Measurements from ENCODE around the gene GCNT4.

The GCNT4 gene

GRCh38 chr5:75054134-75054930, 2.0 kb upstream of the GCNT4 start:
- TF ChIP-seq, protein P1, sequence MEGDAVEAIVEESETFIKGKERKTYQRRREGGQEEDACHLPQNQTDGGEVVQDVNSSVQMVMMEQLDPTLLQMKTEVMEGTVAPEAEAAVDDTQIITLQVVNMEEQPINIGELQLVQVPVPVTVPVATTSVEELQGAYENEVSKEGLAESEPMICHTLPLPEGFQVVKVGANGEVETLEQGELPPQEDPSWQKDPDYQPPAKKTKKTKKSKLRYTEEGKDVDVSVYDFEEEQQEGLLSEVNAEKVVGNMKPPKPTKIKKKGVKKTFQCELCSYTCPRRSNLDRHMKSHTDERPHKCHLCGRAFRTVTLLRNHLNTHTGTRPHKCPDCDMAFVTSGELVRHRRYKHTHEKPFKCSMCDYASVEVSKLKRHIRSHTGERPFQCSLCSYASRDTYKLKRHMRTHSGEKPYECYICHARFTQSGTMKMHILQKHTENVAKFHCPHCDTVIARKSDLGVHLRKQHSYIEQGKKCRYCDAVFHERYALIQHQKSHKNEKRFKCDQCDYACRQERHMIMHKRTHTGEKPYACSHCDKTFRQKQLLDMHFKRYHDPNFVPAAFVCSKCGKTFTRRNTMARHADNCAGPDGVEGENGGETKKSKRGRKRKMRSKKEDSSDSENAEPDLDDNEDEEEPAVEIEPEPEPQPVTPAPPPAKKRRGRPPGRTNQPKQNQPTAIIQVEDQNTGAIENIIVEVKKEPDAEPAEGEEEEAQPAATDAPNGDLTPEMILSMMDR (IDR thresholded peaks at IDR 0.05; ENCODE audit: unreplicated experiment in 3 of 3) = no peak
- no peaks in the 10 kb centered on the region for H3K36me3 Mint-ChIP-seq (ENCODE audit: low read depth)
- peak overlapping the region in 2 of 3 experiments; percentile 67 to 79 for H3K27ac Mint-ChIP-seq
- peaks cover 77% of the 10 kb centered on the region for H3K27me3 Mint-ChIP-seq (ENCODE audit: low read depth)
- H3K4me1 Mint-ChIP-seq = peaks cover 20% of the 10 kb centered on the region
- H3K9me3 Mint-ChIP-seq = no peaks in the 10 kb centered on the region
- H3K4me3 Mint-ChIP-seq = peak overlapping the region; percentile 88 to 93 (median 90)

GRCh38 chr5:75053304-75054133, 1.2 kb upstream of the GCNT4 start:
- Mint-ChIP-seq H3K27me3 (ENCODE audit: low read depth) (peaks cover 75% of the 10 kb centered on the region), H3K36me3 (ENCODE audit: low read depth) (no peaks in the 10 kb centered on the region), H3K9me3 (no peaks in the 10 kb centered on the region), H3K27ac (peak overlapping the region in 2 of 3 experiments; percentile 67 to 79), H3K4me1 (peaks cover 20% of the 10 kb centered on the region), H3K4me3 (peak overlapping the region; percentile 88 to 93 (median 90))
- TF ChIP-seq, protein P1 (IDR thresholded peaks at IDR 0.05; ENCODE audit: unreplicated experiment in 3 of 3) = peak in 2 of 3 experiments; percentile 1 to 6

- H3K9me3 Mint-ChIP-seq = no peaks in the 10 kb centered on the region
- peaks cover 72% of the 10 kb centered on the region for H3K27me3 Mint-ChIP-seq (ENCODE audit: low read depth)
- no peaks in the 10 kb centered on the region for H3K36me3 Mint-ChIP-seq (ENCODE audit: low read depth)
- TF ChIP-seq, protein P1 (IDR thresholded peaks at IDR 0.05; ENCODE audit: unreplicated experiment in 3 of 3) = no peak
- peak overlapping the region in 1 of 3 experiments; percentile 76 for H3K4me3 Mint-ChIP-seq
- peaks cover 20% of the 10 kb centered on the region for H3K4me1 Mint-ChIP-seq
- H3K27ac Mint-ChIP-seq = no peak overlapping the region
Measured at GRCh38 chr5:75053054-75053303, 621 bp upstream of the GCNT4 start.

GRCh38 chr5:75051217-75051751, 1.1 kb downstream of the GCNT4 start:
- H3K36me3 Mint-ChIP-seq (ENCODE audit: low read depth) = no peaks in the 10 kb centered on the region
- no peaks in the 10 kb centered on the region for H3K9me3 Mint-ChIP-seq
- H3K27ac Mint-ChIP-seq = peak overlapping the region in 1 of 3 experiments; percentile 35
- TF ChIP-seq, protein P1 (IDR thresholded peaks at IDR 0.05; ENCODE audit: unreplicated experiment in 3 of 3) = no peak
- peak overlapping the region; percentile 81 to 83 (median 83) for H3K4me3 Mint-ChIP-seq
- peaks cover 20% of the 10 kb centered on the region for H3K4me1 Mint-ChIP-seq
- H3K27me3 Mint-ChIP-seq (ENCODE audit: low read depth) = peaks cover 66% of the 10 kb centered on the region

- no peaks in the 10 kb centered on the region for H3K9me3 Mint-ChIP-seq
- H3K36me3 Mint-ChIP-seq (ENCODE audit: low read depth) = no peaks in the 10 kb centered on the region
- peaks cover 20% of the 10 kb centered on the region for H3K4me1 Mint-ChIP-seq
- no peak overlapping the region for H3K27ac Mint-ChIP-seq
- TF ChIP-seq, protein P1 (IDR thresholded peaks at IDR 0.05; ENCODE audit: unreplicated experiment in 3 of 3) = no peak
- H3K4me3 Mint-ChIP-seq = peak overlapping the region; percentile 42 to 72 (median 70)
- peaks cover 62% of the 10 kb centered on the region for H3K27me3 Mint-ChIP-seq (ENCODE audit: low read depth)
Measured at GRCh38 chr5:75050415-75050814, 1.9 kb downstream of the GCNT4 start.

All from nephron (organoid).